ENCODE results near the gene LEF1. TPM values are rescaled to one million over a fixed set of nuclear protein-coding genes. Genes with fewer than 3 reads are reported as not detected.

The LEF1 gene
- total RNA-seq, 6 donors from 2014 or later, result 3.3 to 10.0 (median 5.6) TPM

DNA sequence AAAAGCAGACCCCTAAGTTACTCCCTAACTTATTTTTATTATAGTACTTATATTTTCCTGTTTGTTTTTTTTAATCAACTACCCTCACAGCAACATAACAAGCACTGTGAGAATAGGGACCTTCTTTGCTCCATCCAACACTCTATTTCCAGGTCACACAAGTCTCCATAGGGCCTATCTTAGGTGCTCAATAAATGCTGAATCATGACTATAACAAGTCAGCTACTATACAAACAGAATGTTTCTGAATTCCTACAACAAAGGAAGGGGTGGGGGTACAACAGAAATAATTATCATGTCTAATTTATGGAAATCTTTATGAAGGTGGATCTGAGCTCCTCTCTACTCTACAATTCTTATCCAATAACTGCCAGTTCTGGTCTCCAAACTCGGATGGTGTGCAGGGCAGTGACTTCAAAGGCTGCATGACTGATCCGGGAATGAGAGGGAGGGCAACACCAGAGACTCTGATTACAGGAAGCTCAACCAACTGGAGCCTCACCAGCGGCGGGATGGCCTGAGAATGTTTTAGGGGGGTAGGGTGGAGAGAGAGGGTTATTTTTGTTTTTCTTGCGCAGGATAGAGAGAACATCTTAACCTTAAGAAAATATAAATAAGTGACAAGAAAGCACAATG lies 107.9 kb downstream of the LEF1 start:
- ATAC-seq (ENCODE audit: low FRiP score in 2 of 2) (no peak), DNase-seq (no peak)
- Histone ChIP-seq H3K27me3 (no peaks in the 10 kb centered on the region), H3K4me1 (no peaks in the 10 kb centered on the region), H3K27ac (no peak overlapping the region), H3K36me3 (no peaks in the 10 kb centered on the region), H3K4me3 (no peak overlapping the region), H3K9me3 (no peaks in the 10 kb centered on the region)
- 64 to 78% methylated on average over 5 of the region's 5 CpGs for WGBS, 2 donors
- TF ChIP-seq POLR2AphosphoS5 (IDR thresholded peaks at IDR 0.05) (no peak), EP300 (IDR thresholded peaks at IDR 0.05) (no peak), POLR2A (IDR thresholded peaks at IDR 0.05) (no peak)
- TF ChIP-seq, protein P1, sequence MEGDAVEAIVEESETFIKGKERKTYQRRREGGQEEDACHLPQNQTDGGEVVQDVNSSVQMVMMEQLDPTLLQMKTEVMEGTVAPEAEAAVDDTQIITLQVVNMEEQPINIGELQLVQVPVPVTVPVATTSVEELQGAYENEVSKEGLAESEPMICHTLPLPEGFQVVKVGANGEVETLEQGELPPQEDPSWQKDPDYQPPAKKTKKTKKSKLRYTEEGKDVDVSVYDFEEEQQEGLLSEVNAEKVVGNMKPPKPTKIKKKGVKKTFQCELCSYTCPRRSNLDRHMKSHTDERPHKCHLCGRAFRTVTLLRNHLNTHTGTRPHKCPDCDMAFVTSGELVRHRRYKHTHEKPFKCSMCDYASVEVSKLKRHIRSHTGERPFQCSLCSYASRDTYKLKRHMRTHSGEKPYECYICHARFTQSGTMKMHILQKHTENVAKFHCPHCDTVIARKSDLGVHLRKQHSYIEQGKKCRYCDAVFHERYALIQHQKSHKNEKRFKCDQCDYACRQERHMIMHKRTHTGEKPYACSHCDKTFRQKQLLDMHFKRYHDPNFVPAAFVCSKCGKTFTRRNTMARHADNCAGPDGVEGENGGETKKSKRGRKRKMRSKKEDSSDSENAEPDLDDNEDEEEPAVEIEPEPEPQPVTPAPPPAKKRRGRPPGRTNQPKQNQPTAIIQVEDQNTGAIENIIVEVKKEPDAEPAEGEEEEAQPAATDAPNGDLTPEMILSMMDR (IDR thresholded peaks at IDR 0.05), result no peak

DNA sequence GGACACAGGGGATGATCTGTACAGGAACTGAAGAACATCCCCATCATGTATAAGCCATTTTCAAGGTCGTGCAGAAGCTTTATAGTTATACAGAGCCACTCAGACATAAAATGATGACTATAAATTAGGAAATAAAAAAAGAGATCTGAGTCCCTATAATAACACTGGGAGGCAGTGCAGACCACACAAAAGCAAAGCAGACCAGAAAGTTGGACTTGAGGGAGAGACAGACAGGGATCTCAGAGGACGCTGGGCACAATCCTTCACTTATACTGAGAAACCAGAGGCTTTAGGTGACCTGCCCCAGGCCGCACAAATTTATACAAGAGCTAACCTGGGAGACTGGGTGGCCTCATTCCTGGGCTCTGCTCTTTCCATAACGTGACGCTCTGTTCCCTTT lies 108.6 kb downstream of the LEF1 start:
- Histone ChIP-seq H3K9me3 (no peaks in the 10 kb centered on the region), H3K4me1 (no peaks in the 10 kb centered on the region), H3K27ac (no peak overlapping the region), H3K36me3 (no peaks in the 10 kb centered on the region), H3K27me3 (no peaks in the 10 kb centered on the region), H3K4me3 (no peak overlapping the region)
- ATAC-seq (ENCODE audit: low FRiP score in 2 of 2) (no peak), DNase-seq (no peak)
- no peak for TF ChIP-seq POLR2AphosphoS5 (IDR thresholded peaks at IDR 0.05)
- no peak for TF ChIP-seq EP300 (IDR thresholded peaks at IDR 0.05)
- TF ChIP-seq, protein P1 (IDR thresholded peaks at IDR 0.05), result peak in 2 of 6 experiments; percentile 23 to 26
- 56 to 62% methylated on average over 5 of the region's 5 CpGs for WGBS, 2 donors

GRCh38 chr4:108058685-108059440 lies 109.9 kb downstream of the LEF1 start:
- Histone ChIP-seq H3K27ac (no peak overlapping the region), H3K36me3 (no peaks in the 10 kb centered on the region), H3K4me3 (no peak overlapping the region), H3K27me3 (no peaks in the 10 kb centered on the region), H3K4me1 (no peaks in the 10 kb centered on the region), H3K9me3 (no peaks in the 10 kb centered on the region)
- 79 to 87% methylated on average over 11 of the region's 11 CpGs for WGBS, 2 donors
- no peak for ATAC-seq (ENCODE audit: low FRiP score in 2 of 2)
- TF ChIP-seq POLR2A (IDR thresholded peaks at IDR 0.05) (no peak), POLR2AphosphoS5 (IDR thresholded peaks at IDR 0.05) (no peak), EP300 (IDR thresholded peaks at IDR 0.05) (no peak)
- TF ChIP-seq, protein P1 (IDR thresholded peaks at IDR 0.05), result no peak
- peak in 1 of 2 donors; percentile 51 for DNase-seq

GRCh38 chr4:108056418-108056817 lies 112.3 kb downstream of the LEF1 start:
- DNase-seq, result no peak
- no peaks in the 10 kb centered on the region for H3K36me3 ChIP-seq
- ATAC-seq (ENCODE audit: low FRiP score in 2 of 2), result no peak
- no peaks in the 10 kb centered on the region for H3K27me3 ChIP-seq
- no peaks in the 10 kb centered on the region for H3K9me3 ChIP-seq
- TF ChIP-seq POLR2A (IDR thresholded peaks at IDR 0.05) (no peak), POLR2AphosphoS5 (IDR thresholded peaks at IDR 0.05) (no peak), EP300 (IDR thresholded peaks at IDR 0.05) (no peak)
- TF ChIP-seq, protein P1 (IDR thresholded peaks at IDR 0.05), result no peak
- no peak overlapping the region for H3K27ac ChIP-seq
- no peaks in the 10 kb centered on the region for H3K4me1 ChIP-seq
- no peak overlapping the region for H3K4me3 ChIP-seq
- WGBS, 2 donors, result 78 to 81% methylated on average over 6 of the region's 6 CpGs
